ENCODE measurements around the gene NCKIPSD. TPM values are rescaled to one million over a fixed set of nuclear protein-coding genes. Genes with fewer than 3 reads are reported as not detected.

NCKIPSD gene
- total RNA-seq, 1 donor from 2014 or later, result 34.1 TPM

- peaks cover 12% of the 10 kb centered on the region for H3K4me1 Mint-ChIP-seq (ENCODE audit: unreplicated experiment)
- H3K36me3 Mint-ChIP-seq (ENCODE audit: low read depth, unreplicated experiment), result peaks cover 45% of the 10 kb centered on the region
- peaks cover 11% of the 10 kb centered on the region for H3K27me3 Mint-ChIP-seq (ENCODE audit: unreplicated experiment)
- TF ChIP-seq, protein P1, sequence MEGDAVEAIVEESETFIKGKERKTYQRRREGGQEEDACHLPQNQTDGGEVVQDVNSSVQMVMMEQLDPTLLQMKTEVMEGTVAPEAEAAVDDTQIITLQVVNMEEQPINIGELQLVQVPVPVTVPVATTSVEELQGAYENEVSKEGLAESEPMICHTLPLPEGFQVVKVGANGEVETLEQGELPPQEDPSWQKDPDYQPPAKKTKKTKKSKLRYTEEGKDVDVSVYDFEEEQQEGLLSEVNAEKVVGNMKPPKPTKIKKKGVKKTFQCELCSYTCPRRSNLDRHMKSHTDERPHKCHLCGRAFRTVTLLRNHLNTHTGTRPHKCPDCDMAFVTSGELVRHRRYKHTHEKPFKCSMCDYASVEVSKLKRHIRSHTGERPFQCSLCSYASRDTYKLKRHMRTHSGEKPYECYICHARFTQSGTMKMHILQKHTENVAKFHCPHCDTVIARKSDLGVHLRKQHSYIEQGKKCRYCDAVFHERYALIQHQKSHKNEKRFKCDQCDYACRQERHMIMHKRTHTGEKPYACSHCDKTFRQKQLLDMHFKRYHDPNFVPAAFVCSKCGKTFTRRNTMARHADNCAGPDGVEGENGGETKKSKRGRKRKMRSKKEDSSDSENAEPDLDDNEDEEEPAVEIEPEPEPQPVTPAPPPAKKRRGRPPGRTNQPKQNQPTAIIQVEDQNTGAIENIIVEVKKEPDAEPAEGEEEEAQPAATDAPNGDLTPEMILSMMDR (IDR thresholded peaks at IDR 0.05; ENCODE audit: unreplicated experiment), result no peak
- no peak for DNase-seq (ENCODE audit: low spot score)
- H3K27ac Mint-ChIP-seq (ENCODE audit: unreplicated experiment), result no peak overlapping the region
- H3K4me3 Mint-ChIP-seq (ENCODE audit: unreplicated experiment), result peak overlapping the region; percentile 70
- no peaks in the 10 kb centered on the region for H3K9me3 Mint-ChIP-seq (ENCODE audit: unreplicated experiment)
Observed at GRCh38 chr3:48628277-48629017, 57.3 kb downstream of the NCKIPSD start.

- DNase-seq (ENCODE audit: low spot score), result no peak
- Mint-ChIP-seq H3K27ac (ENCODE audit: unreplicated experiment) (no peak overlapping the region), H3K4me3 (ENCODE audit: unreplicated experiment) (no peak overlapping the region), H3K27me3 (ENCODE audit: unreplicated experiment) (peaks cover 8% of the 10 kb centered on the region), H3K36me3 (ENCODE audit: low read depth, unreplicated experiment) (peaks cover 37% of the 10 kb centered on the region), H3K4me1 (ENCODE audit: unreplicated experiment) (peaks cover 12% of the 10 kb centered on the region), H3K9me3 (ENCODE audit: unreplicated experiment) (no peaks in the 10 kb centered on the region)
- TF ChIP-seq, protein P1 (IDR thresholded peaks at IDR 0.05; ENCODE audit: unreplicated experiment), result no peak
Observed at GRCh38 chr3:48625600-48625999, 60.1 kb downstream of the NCKIPSD start.

DNA sequence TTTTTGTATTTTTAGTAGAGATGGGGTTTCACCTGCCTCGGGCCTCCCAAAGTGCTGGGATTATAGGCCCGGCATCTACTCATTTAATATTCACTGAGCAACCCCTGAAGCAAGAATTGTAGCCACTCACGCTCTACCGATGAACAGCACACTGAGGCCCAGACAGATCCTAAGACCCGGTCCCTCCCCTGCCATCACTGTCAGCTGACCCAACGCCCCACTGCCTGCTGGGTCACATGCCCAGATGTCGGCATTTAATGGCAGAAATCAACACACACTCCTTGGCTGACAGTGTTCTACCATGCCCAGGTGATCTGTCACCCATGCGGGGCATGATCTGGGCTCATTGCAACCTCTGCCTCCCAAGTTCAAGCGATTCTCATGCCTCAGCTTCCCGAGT lies 60.9 kb downstream of the NCKIPSD start:
- Mint-ChIP-seq H3K27me3 (ENCODE audit: unreplicated experiment) (peaks cover 8% of the 10 kb centered on the region), H3K4me1 (ENCODE audit: unreplicated experiment) (peaks cover 12% of the 10 kb centered on the region), H3K36me3 (ENCODE audit: low read depth, unreplicated experiment) (peaks cover 38% of the 10 kb centered on the region), H3K9me3 (ENCODE audit: unreplicated experiment) (no peaks in the 10 kb centered on the region), H3K4me3 (ENCODE audit: unreplicated experiment) (peak overlapping the region; percentile 56), H3K27ac (ENCODE audit: unreplicated experiment) (peak overlapping the region; percentile 24)
- no peak for DNase-seq (ENCODE audit: low spot score)
- TF ChIP-seq, protein P1 (IDR thresholded peaks at IDR 0.05; ENCODE audit: unreplicated experiment), result no peak

DNA sequence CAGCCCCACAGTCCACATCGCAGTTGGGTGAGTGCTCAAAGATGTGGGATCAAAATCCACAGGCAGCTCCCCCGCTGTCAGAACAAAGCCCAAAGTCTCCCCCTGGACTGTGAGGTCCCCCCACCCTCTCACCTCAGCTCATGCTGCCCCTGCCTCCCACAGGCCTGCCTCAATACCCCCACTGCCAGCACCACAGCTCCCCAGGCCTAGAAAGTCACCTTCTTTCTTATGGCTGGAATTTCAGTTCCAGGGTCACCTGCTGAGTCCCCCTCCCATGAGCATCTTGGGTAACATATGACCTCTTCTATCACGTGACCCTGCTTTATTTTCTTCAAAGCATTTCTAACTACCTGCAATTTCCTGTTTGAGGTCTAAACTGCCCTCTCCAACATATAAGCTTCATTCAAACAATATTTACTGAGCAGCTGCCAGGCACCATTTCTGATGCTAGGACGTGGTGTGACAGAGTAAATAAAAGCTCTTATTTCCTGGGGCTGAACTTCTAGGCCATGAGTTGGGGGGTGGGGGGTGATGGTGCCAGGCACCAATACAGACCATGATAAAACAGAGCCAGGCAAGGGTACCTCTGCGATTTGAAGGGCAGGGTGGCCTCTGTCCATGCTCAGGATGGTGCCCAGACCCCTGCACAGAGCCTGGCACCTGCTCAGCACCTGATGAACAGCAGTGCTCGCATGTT lies 61.7 kb downstream of the NCKIPSD start:
- Mint-ChIP-seq H3K4me1 (ENCODE audit: unreplicated experiment) (peaks cover 12% of the 10 kb centered on the region), H3K36me3 (ENCODE audit: low read depth, unreplicated experiment) (peaks cover 31% of the 10 kb centered on the region), H3K27me3 (ENCODE audit: unreplicated experiment) (peaks cover 6% of the 10 kb centered on the region), H3K9me3 (ENCODE audit: unreplicated experiment) (no peaks in the 10 kb centered on the region), H3K27ac (ENCODE audit: unreplicated experiment) (peak overlapping the region; percentile 9), H3K4me3 (ENCODE audit: unreplicated experiment) (no peak overlapping the region)
- DNase-seq (ENCODE audit: low spot score), result no peak
- TF ChIP-seq, protein P1 (IDR thresholded peaks at IDR 0.05; ENCODE audit: unreplicated experiment), result no peak

Small RNAs within 50 kb of the gene (microRNA-seq; reads per million reads assigned to microRNA genes)
- gene MIR4793 (ENCODE audit: unreplicated experiment), result not detected

Other genes with a start within 250 kb of the NCKIPSD start
- 11.8 TPM for gene CCDC51, start 245.8 kb downstream of the NCKIPSD start, total RNA-seq (ENCODE audit: unreplicated experiment)
- 326 TPM for gene TMA7, start 245.7 kb downstream of the NCKIPSD start, total RNA-seq (ENCODE audit: unreplicated experiment)
- gene ATRIP, start 239.2 kb downstream of the NCKIPSD start, total RNA-seq (ENCODE audit: unreplicated experiment), result 11.2 TPM
- gene SHISA5, start 181.7 kb downstream of the NCKIPSD start, total RNA-seq (ENCODE audit: unreplicated experiment), result 283 TPM
- 11.5 TPM for gene PFKFB4, start 129.1 kb downstream of the NCKIPSD start, total RNA-seq (ENCODE audit: unreplicated experiment)
- 0.77 TPM for gene UCN2, start 122.1 kb downstream of the NCKIPSD start, total RNA-seq (ENCODE audit: unreplicated experiment)
- gene COL7A1, start 90.6 kb downstream of the NCKIPSD start, total RNA-seq (ENCODE audit: unreplicated experiment), result 5.2 TPM
- 165 TPM for gene UQCRC1, start 76.3 kb downstream of the NCKIPSD start, total RNA-seq (ENCODE audit: unreplicated experiment)
- gene TMEM89, start 64.1 kb downstream of the NCKIPSD start, total RNA-seq (ENCODE audit: unreplicated experiment), result 0.44 TPM
- gene SLC26A6, start 50.5 kb downstream of the NCKIPSD start, total RNA-seq (ENCODE audit: unreplicated experiment), result 76.1 TPM
- 7.6 TPM for gene CELSR3, start 23.0 kb downstream of the NCKIPSD start, total RNA-seq (ENCODE audit: unreplicated experiment)
- gene IP6K2, start 31.3 kb upstream of the NCKIPSD start, total RNA-seq (ENCODE audit: unreplicated experiment), result 87.9 TPM
- gene PRKAR2A, start 162.0 kb upstream of the NCKIPSD start, total RNA-seq (ENCODE audit: unreplicated experiment), result 67.3 TPM
- gene SLC25A20, start 213.0 kb upstream of the NCKIPSD start, total RNA-seq (ENCODE audit: unreplicated experiment), result 3.6 TPM
- 57.0 TPM for gene ARIH2, start 232.9 kb upstream of the NCKIPSD start, total RNA-seq (ENCODE audit: unreplicated experiment)